Measurements from ENCODE around the gene ESYT2.

Gene ESYT2

DNA sequence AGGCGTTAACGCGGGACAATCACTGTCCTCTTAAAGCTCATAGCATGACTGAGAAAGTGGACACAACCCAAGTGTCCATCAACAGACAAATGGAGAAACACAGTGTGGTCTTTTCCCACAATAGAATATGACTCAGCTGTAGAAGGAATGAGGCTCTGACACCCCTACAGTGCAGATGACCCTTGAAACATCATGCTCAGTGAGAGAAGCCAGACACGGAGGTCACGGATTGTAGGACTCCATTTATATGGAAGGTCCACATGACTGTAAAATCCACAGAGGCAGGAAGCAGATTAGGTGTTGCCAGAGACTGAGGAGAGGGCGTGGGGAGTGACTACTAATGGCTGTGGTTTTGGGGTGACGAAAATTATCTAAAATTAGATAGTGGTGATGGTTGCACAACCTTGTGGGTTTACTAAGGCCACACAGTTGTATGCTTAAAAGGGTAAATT, 118.6 kb downstream of the ESYT2 start:
- TF ChIP-seq, protein P1, sequence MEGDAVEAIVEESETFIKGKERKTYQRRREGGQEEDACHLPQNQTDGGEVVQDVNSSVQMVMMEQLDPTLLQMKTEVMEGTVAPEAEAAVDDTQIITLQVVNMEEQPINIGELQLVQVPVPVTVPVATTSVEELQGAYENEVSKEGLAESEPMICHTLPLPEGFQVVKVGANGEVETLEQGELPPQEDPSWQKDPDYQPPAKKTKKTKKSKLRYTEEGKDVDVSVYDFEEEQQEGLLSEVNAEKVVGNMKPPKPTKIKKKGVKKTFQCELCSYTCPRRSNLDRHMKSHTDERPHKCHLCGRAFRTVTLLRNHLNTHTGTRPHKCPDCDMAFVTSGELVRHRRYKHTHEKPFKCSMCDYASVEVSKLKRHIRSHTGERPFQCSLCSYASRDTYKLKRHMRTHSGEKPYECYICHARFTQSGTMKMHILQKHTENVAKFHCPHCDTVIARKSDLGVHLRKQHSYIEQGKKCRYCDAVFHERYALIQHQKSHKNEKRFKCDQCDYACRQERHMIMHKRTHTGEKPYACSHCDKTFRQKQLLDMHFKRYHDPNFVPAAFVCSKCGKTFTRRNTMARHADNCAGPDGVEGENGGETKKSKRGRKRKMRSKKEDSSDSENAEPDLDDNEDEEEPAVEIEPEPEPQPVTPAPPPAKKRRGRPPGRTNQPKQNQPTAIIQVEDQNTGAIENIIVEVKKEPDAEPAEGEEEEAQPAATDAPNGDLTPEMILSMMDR (IDR thresholded peaks at IDR 0.05; ENCODE audit: poor library complexity, severe bottlenecking), result no peak
- H3K9me3 ChIP-seq (ENCODE audit: severe bottlenecking), result no peaks in the 10 kb centered on the region
- no peaks in the 10 kb centered on the region for H3K27me3 ChIP-seq (ENCODE audit: insufficient read depth, poor library complexity, severe bottlenecking)
- H3K4me3 ChIP-seq (ENCODE audit: severe bottlenecking), result no peak overlapping the region
- H3K36me3 ChIP-seq (ENCODE audit: low read depth), result no peaks in the 10 kb centered on the region
- peaks cover 6% of the 10 kb centered on the region for H3K4me1 ChIP-seq (ENCODE audit: insufficient read depth, poor library complexity, severe bottlenecking)
- no peak overlapping the region for H3K27ac ChIP-seq (ENCODE audit: poor library complexity, severe bottlenecking)
- DNase-seq (ENCODE audit: low spot score) (no peak), ATAC-seq (ENCODE audit: low read depth) (peak; percentile 68)

DNA sequence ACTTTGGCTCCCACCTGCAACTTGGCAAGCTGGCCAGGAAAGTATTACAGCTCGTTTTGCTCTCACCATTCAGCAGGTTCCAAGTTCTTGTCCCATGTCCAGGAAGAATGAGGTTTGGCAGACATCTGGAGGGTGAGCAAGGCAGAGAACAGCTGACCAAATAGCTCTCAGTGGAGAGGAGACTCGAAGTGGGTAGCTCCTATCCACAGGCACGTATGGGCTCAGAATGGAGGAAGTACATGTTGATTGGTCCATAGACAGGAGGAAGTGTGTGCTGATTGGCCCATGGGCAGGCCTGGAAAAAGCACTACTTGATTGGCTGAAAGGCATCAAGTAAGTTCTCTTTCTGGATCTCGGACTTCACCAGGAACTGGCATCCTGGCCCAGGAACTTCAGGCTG, 121.7 kb downstream of the ESYT2 start:
- TF ChIP-seq, protein P1 (IDR thresholded peaks at IDR 0.05; ENCODE audit: poor library complexity, severe bottlenecking), result no peak
- no peak overlapping the region for H3K4me3 ChIP-seq (ENCODE audit: severe bottlenecking)
- no peak overlapping the region for H3K27ac ChIP-seq (ENCODE audit: poor library complexity, severe bottlenecking)
- H3K9me3 ChIP-seq (ENCODE audit: severe bottlenecking), result no peaks in the 10 kb centered on the region
- H3K36me3 ChIP-seq (ENCODE audit: low read depth), result peaks cover 8% of the 10 kb centered on the region
- no peak for ATAC-seq (ENCODE audit: low read depth)
- no peaks in the 10 kb centered on the region for H3K27me3 ChIP-seq (ENCODE audit: insufficient read depth, poor library complexity, severe bottlenecking)
- peaks cover 17% of the 10 kb centered on the region for H3K4me1 ChIP-seq (ENCODE audit: insufficient read depth, poor library complexity, severe bottlenecking)
- no peak for DNase-seq (ENCODE audit: low spot score)

DNA sequence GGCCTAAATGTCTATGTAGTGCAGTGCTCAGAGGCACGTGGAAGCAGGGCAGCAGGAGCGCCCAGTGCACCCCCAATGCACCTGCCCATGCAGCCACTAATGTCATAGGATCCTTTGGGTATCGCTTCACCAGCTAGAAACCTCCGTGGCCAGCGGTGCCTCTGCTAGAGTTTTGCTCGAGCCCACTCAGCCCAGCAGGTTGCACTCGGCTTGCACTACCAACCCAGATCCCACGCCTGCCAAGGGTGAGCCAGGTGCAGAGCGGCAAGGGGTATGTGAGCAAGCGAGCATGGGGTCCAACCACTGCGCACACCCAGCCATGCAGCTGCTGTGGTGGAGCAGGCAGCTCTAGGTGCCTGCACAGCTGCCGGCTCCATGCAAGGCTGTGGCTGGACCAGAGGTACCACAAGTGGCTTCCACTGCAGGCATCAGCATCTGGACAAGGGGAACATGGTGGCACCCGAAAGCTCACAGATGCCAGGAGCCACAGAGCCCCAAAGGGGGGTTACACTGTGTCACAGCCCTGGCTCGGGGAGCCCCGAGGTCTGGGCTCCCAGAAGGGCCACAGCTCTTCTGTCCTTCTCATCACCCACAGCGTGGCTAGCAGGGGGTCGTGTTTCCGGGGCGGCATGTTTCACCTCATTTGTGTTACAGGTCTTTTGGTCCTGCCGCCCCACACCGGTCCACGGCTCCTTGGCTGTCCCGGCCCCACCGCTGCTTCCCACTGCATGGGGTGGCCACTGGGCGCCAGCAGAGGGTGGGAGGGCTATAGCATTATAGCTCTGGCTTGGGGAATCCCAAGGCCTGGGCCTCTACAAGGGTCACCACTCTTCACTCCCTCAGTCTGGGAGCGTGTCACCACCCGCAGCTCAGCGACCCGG, 122.4 kb downstream of the ESYT2 start:
- Histone ChIP-seq H3K9me3 (ENCODE audit: severe bottlenecking) (no peaks in the 10 kb centered on the region), H3K4me3 (ENCODE audit: severe bottlenecking) (no peak overlapping the region), H3K36me3 (ENCODE audit: low read depth) (peaks cover 13% of the 10 kb centered on the region), H3K27ac (ENCODE audit: poor library complexity, severe bottlenecking) (no peak overlapping the region), H3K4me1 (ENCODE audit: insufficient read depth, poor library complexity, severe bottlenecking) (peaks cover 20% of the 10 kb centered on the region), H3K27me3 (ENCODE audit: insufficient read depth, poor library complexity, severe bottlenecking) (no peaks in the 10 kb centered on the region)
- DNase-seq (ENCODE audit: low spot score) (no peak), ATAC-seq (ENCODE audit: low read depth) (no peak)
- TF ChIP-seq, protein P1 (IDR thresholded peaks at IDR 0.05; ENCODE audit: poor library complexity, severe bottlenecking), result no peak

DNA sequence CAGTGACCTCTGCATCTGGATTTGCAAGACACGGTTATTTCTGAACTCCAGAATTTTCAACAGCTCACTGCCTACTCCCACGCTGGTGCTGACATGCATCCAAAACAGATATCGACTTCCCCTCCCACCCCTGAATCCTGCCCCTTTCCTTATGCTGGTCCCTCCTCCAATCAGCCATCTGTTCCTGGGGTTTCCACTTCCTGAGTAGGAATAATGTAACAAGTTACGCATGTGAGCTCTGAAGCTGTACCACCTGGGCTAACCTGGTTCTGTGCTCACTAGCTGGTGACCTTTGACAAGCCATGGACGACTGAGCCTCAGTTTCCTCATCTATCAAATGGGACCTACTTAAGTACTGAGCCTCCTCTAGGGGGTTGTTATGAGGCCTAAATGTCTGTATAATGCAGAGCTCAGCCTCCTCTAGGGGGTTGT, 123.0 kb downstream of the ESYT2 start:
- DNase-seq (ENCODE audit: low spot score) (no peak), ATAC-seq (ENCODE audit: low read depth) (no peak)
- Histone ChIP-seq H3K27ac (ENCODE audit: poor library complexity, severe bottlenecking) (no peak overlapping the region), H3K9me3 (ENCODE audit: severe bottlenecking) (no peaks in the 10 kb centered on the region), H3K4me3 (ENCODE audit: severe bottlenecking) (no peak overlapping the region), H3K27me3 (ENCODE audit: insufficient read depth, poor library complexity, severe bottlenecking) (no peaks in the 10 kb centered on the region), H3K4me1 (ENCODE audit: insufficient read depth, poor library complexity, severe bottlenecking) (peaks cover 20% of the 10 kb centered on the region), H3K36me3 (ENCODE audit: low read depth) (peaks cover 19% of the 10 kb centered on the region)
- TF ChIP-seq, protein P1 (IDR thresholded peaks at IDR 0.05; ENCODE audit: poor library complexity, severe bottlenecking), result no peak

Data from RWPE2 (cell line).